GM12878 (cell line): Measurements from ENCODE around the gene KLK3. TPM values are rescaled to one million over a fixed set of nuclear protein-coding genes. Genes with fewer than 3 reads are reported as not detected.

Experiments used
- ATAC-seq: fragments of 200-7000 bp; cut with Tn5 transposase; 3 replicates; pipeline ENCODE4 v1.9.1; 2020; ENCODE audit warnings: mild to moderate bottlenecking, moderate library complexity
- BruUV-seq: library from RNA; stranded (reverse); fragments of 400-500 nt; replicated peaks from 2 replicates; lab custom pipeline; 2021; lab: Mats Ljungman, UMichigan
- CTCF ChIA-PET: fragments of 300-600 bp; sonication (Branson Sonifier 250); formaldehyde crosslinking; extraction: SDS; loops from one replicate; lab custom pipeline; 2021; ENCODE audit warnings: inconsistent platforms; lab: Yijun Ruan, JAX
- POLR2A ChIA-PET: fragments of 350-600 bp; formaldehyde crosslinking; extraction: SDS; loops from one replicate; lab custom pipeline; 2021; ENCODE audit warnings: inconsistent platforms; lab: Charles Lee
- RAD21 ChIA-PET: fragments of 300-600 bp; sonication (Branson Sonifier 250); formaldehyde crosslinking; loops from one replicate; lab custom pipeline; 2023; ENCODE audit warnings: antibody characterized with exemption; ENCODE audit not compliant: unreplicated experiment; lab: Charles Lee
- SMC1A ChIA-PET: fragments of 300-600 bp; sonication (Branson Sonifier 250); formaldehyde crosslinking; loops from one replicate; lab custom pipeline; 2023; ENCODE audit not compliant: unreplicated experiment, uncharacterized antibody; lab: Charles Lee
- DNase-seq: peaks from one replicate; pipeline ENCODE4 v3.0.0-alpha.2; 2011; ENCODE audit warnings: low read depth, low spot score
- FAIRE-seq: peaks from 3 replicates; lab custom pipeline; 2011; peaks lifted over from hg19 to GRCh38; lab: Jason Lieb, UNC
- H2AFZ ChIP-seq: 2 replicates; pipeline ENCODE4 v1.6.0; 2011; ENCODE audit warnings: low read depth, low read length, control low read depth; ENCODE audit not compliant: control insufficient read depth
- H3K27ac ChIP-seq: 2 replicates; pipeline ENCODE4 v1.5.1; 2011; ENCODE audit warnings: control low read depth; ENCODE audit not compliant: control insufficient read depth, insufficient read depth
- H3K27me3 ChIP-seq, 2 experiments: replicated peaks in 1 of 2; 2 replicates each; pipeline versions ENCODE4 v1.6.0 to v1.6.1; 2011; ENCODE audit warnings: low read length in 1 of 2; ENCODE audit not compliant: control insufficient read depth in 2 of 2, insufficient read depth in 2 of 2
- H3K36me3 ChIP-seq, 2 experiments: 2 replicates each; pipeline ENCODE4 v1.5.1; 2011; ENCODE audit warnings: low read length in 1 of 2; ENCODE audit not compliant: control insufficient read depth in 2 of 2, insufficient read depth in 2 of 2
- H3K4me1 ChIP-seq: 2 replicates; pipeline ENCODE4 v1.6.1; 2011; ENCODE audit warnings: mild to moderate bottlenecking, low read length, moderate library complexity, mixed read lengths; ENCODE audit not compliant: control insufficient read depth, insufficient read depth
- H3K4me2 ChIP-seq: 2 replicates; pipeline ENCODE4 v1.6.0; 2011; ENCODE audit warnings: control low read depth; ENCODE audit not compliant: control insufficient read depth, insufficient read depth
- H3K4me3 ChIP-seq: fragments of 200-600 bp; sonication (generic); 2 replicates; pipeline ENCODE4 v1.5.1; 2016
- H3K79me2 ChIP-seq: 2 replicates; pipeline ENCODE4 v1.6.0; 2011; ENCODE audit warnings: low read length; ENCODE audit not compliant: control insufficient read depth, insufficient read depth
- H3K9ac ChIP-seq: 2 replicates; pipeline ENCODE4 v1.8.0; 2011; ENCODE audit warnings: low read length, control low read depth, mixed read lengths; ENCODE audit not compliant: control insufficient read depth, insufficient read depth
- H3K9me3 ChIP-seq: replicated peaks from 3 replicates; pipeline ENCODE4 v1.5.1; 2011; ENCODE audit warnings: mild to moderate bottlenecking, low read length; ENCODE audit not compliant: control insufficient read depth, insufficient read depth
- H4K20me1 ChIP-seq: 2 replicates; pipeline ENCODE4 v1.6.0; 2011; ENCODE audit not compliant: control insufficient read depth, insufficient read depth
- ESRRA ChIP-seq: IDR thresholded peaks from 2 replicates; pipeline ENCODE4 v1.6.1; 2012; ENCODE audit warnings: mild to moderate bottlenecking, low read length, improper control_type of control experiment
- MYC ChIP-seq: IDR thresholded peaks from 2 replicates; pipeline ENCODE4 v1.6.1; 2011; ENCODE audit warnings: mild to moderate bottlenecking, low read length, moderate library complexity, inconsistent platforms; ENCODE audit not compliant: insufficient read depth, insufficient replicate concordance, insufficient read length, severe bottlenecking
- NFYA ChIP-seq: IDR thresholded peaks from 2 replicates; pipeline ENCODE4 v1.6.1; 2011; ENCODE audit warnings: low read depth, mild to moderate bottlenecking, low read length, improper control_type of control experiment, borderline replicate concordance
- NFYB ChIP-seq: IDR thresholded peaks from 2 replicates; pipeline ENCODE4 v1.6.1; 2011; ENCODE audit warnings: low read depth, mild to moderate bottlenecking, low read length, improper control_type of control experiment, moderate library complexity; ENCODE audit not compliant: insufficient read depth
- RUNX3 ChIP-seq: IDR thresholded peaks from 2 replicates; pipeline ENCODE4 v1.6.1; 2012; ENCODE audit warnings: low read length, inconsistent platforms
- SMAD5 ChIP-seq: IDR thresholded peaks from 2 replicates; pipeline ENCODE4 v1.6.1; 2016; ENCODE audit warnings: antibody characterized with exemption, low read depth
- TCF7 ChIP-seq: IDR thresholded peaks from 2 replicates; pipeline ENCODE4 v1.6.1; 2014; ENCODE audit warnings: antibody characterized with exemption, borderline replicate concordance
- ZNF274 ChIP-seq: IDR thresholded peaks from one replicate; pipeline ENCODE4 v1.8.0; 2011; ENCODE audit not compliant: insufficient read length, insufficient read depth
- ZNF687 ChIP-seq: fragments of 450-650 bp; IDR thresholded peaks from 2 replicates; pipeline ENCODE4 v1.6.1; 2017; ENCODE audit warnings: mild to moderate bottlenecking, moderate library complexity
- WGBS: methylation state at CpG from one replicate; pipeline ENCODE4 v1.1.6; 2016; ENCODE audit warnings: low lambda C conversion rate; ENCODE audit not compliant: insufficient replicate concordance, insufficient coverage; ENCODE audit errors: missing lambda C conversion rate; 5-methylcytosine and 5-hydroxymethylcytosine counted together
- in situ Hi-C: fragments of 300-500 bp; cut with MboI; formaldehyde crosslinking; loops from 9 replicates; pipeline ENCODE4 v1.14.3; 2018; ENCODE audit warnings: mixed read lengths
- intact Hi-C: fragments of 100-400 bp; cut with micrococcal nuclease; formaldehyde crosslinking; loops from one replicate; pipeline ENCODE4 v1.14.2; 2022; ENCODE audit not compliant: unreplicated experiment
- polyA plus RNA-seq, 11 experiments: library from polyadenylated mRNA; depleted of rRNA in 4 of 11; unstranded in 6 of 11; stranded (reverse) in 5 of 11; fragments of >200 nt; fragmentation: Nextera tagmentation in 4 of 11; fragmentation: Illumina TruSeq in 1 of 11; extraction: Ambion mirVana in 4 of 11; extraction: Trizol in 1 of 11; gene quantifications; 1 replicate in 1 of 11; 2 replicates in 10 of 11; pipeline versions ENCODE4 v1.2.1 to v1.2.3, GENCODE V29; 2011 to 2016; ENCODE audit warnings: inconsistent platforms in 2 of 11, missing spikeins in 2 of 11, low read depth in 1 of 11
- total RNA-seq, 4 experiments: library from RNA; depleted of rRNA in 3 of 4; stranded (reverse); fragments of >200 nt in 3 of 4; fragmentation: Illumina TruSeq in 1 of 4; extraction: Trizol in 1 of 4; gene quantifications; 2 replicates each; pipeline versions ENCODE4 v1.2.1 to v1.2.3, GENCODE V29; 2013 to 2021
- TF ChIP-seq, protein P1 (sequence below): fragments of 450-650 bp; IDR thresholded peaks from 2 replicates; pipeline ENCODE4 v1.6.1; 2016; ENCODE audit warnings: mild to moderate bottlenecking, moderate library complexity, borderline replicate concordance
- TF ChIP-seq, protein P2 (sequence below): IDR thresholded peaks from 2 replicates; pipeline ENCODE4 v1.6.1; 2011; ENCODE audit warnings: low read depth, low read length, improper control_type of control experiment, borderline replicate concordance

Gene KLK3
- total and polyA plus RNA-seq, 10 of the 15 experiments (the other 5 are each of a cell fraction or from before 2014, with no cell fraction given) = 0.31 TPM; not detected in 9

- TF ChIP-seq, protein P1, sequence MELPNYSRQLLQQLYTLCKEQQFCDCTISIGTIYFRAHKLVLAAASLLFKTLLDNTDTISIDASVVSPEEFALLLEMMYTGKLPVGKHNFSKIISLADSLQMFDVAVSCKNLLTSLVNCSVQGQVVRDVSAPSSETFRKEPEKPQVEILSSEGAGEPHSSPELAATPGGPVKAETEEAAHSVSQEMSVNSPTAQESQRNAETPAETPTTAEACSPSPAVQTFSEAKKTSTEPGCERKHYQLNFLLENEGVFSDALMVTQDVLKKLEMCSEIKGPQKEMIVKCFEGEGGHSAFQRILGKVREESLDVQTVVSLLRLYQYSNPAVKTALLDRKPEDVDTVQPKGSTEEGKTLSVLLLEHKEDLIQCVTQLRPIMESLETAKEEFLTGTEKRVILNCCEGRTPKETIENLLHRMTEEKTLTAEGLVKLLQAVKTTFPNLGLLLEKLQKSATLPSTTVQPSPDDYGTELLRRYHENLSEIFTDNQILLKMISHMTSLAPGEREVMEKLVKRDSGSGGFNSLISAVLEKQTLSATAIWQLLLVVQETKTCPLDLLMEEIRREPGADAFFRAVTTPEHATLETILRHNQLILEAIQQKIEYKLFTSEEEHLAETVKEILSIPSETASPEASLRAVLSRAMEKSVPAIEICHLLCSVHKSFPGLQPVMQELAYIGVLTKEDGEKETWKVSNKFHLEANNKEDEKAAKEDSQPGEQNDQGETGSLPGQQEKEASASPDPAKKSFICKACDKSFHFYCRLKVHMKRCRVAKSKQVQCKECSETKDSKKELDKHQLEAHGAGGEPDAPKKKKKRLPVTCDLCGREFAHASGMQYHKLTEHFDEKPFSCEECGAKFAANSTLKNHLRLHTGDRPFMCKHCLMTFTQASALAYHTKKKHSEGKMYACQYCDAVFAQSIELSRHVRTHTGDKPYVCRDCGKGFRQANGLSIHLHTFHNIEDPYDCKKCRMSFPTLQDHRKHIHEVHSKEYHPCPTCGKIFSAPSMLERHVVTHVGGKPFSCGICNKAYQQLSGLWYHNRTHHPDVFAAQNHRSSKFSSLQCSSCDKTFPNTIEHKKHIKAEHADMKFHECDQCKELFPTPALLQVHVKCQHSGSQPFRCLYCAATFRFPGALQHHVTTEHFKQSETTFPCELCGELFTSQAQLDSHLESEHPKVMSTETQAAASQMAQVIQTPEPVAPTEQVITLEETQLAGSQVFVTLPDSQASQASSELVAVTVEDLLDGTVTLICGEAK = no peak
- TF ChIP-seq RUNX3 (no peak), SMAD5 (no peak)
Observed at GRCh38 chr19:50851620-50852019, 3.1 kb upstream of the KLK3 start (continued).

DNA sequence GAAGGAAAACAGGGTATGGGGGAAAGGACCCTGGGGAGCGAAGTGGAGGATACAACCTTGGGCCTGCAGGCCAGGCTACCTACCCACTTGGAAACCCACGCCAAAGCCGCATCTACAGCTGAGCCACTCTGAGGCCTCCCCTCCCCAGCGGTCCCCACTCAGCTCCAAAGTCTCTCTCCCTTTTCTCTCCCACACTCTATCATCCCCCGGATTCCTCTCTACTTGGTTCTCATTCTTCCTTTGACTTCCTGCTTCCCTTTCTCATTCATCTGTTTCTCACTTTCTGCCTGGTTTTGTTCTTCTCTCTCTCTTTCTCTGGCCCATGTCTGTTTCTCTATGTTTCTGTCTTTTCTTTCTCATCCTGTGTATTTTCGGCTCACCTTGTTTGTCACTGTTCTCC is 2.7 kb downstream of the KLK3 start:
- Histone ChIP-seq H3K9ac (no peak overlapping the region), H3K9me3 (peaks cover 3% of the 10 kb centered on the region; the same call in 1 of the 3 replicates), H3K4me2 (no peak overlapping the region), H3K27me3 (no peaks in the 10 kb centered on the region; a peak in 3 of 4 replicates), H2AFZ (no peak overlapping the region), H4K20me1 (no peaks in the 10 kb centered on the region), H3K36me3 (no peaks in the 10 kb centered on the region), H3K27ac (no peak overlapping the region), H3K4me3 (no peak overlapping the region), H3K79me2 (no peaks in the 10 kb centered on the region), H3K4me1 (0 out of 2 replicates have a peak, but pooled peaks cover 3% of the 10 kb centered on the region)
- DNase-seq = no peak
- ChIA-PET RAD21 (no interaction called here), SMC1A (no interaction called here), POLR2A (no interaction called here), CTCF (interaction anchor here (1.0 kb wide), 1 partner anchor 65 kb away, joined by 4 read pairs; no protein-coding TSS in a partner anchor)
- intact Hi-C loops (no loop called here), in situ Hi-C loops (no loop called here)
- no peak for FAIRE-seq
- no TSS peak for BruUV-seq
- WGBS = 63% methylated on average over 5 of the region's 6 CpGs
- ATAC-seq = no peak
- no peak for TF ChIP-seq NFYA
- no peak for TF ChIP-seq NFYB
- TF ChIP-seq ZNF687 = no peak
- TF ChIP-seq TCF7 = no peak
- no peak for TF ChIP-seq MYC
- TF ChIP-seq ZNF274 = no peak
- TF ChIP-seq, protein P2, sequence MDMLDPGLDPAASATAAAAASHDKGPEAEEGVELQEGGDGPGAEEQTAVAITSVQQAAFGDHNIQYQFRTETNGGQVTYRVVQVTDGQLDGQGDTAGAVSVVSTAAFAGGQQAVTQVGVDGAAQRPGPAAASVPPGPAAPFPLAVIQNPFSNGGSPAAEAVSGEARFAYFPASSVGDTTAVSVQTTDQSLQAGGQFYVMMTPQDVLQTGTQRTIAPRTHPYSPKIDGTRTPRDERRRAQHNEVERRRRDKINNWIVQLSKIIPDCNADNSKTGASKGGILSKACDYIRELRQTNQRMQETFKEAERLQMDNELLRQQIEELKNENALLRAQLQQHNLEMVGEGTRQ = no peak
- TF ChIP-seq ESRRA = no peak
